KOPT-K1 (cell line): ENCODE results near the gene FBLN2.

Source experiments
- H3K27ac ChIP-seq: fragments of 200-600 bp; sonication (generic); 2 replicates; pipeline ENCODE4 v1.5.1; 2016; ENCODE audit warnings: antibody characterized with exemption, mild to moderate bottlenecking, low read depth, low read length; ENCODE audit not compliant: poor library complexity, severe bottlenecking
- H3K36me3 ChIP-seq: fragments of 200-600 bp; sonication (generic); 2 replicates; pipeline ENCODE4 v1.5.1; 2017; ENCODE audit warnings: antibody characterized with exemption, mild to moderate bottlenecking, low read length, moderate library complexity; ENCODE audit not compliant: insufficient read depth
- H3K9me3 ChIP-seq: fragments of 200-600 bp; sonication (generic); 2 replicates; pipeline ENCODE4 v1.5.1; 2017; ENCODE audit warnings: antibody characterized with exemption, low read length, mild to moderate bottlenecking; ENCODE audit not compliant: insufficient read depth, poor library complexity, severe bottlenecking

Gene FBLN2

GRCh38 chr3:13546667-13547171, 2.2 kb upstream of the FBLN2 start:
- H3K27ac ChIP-seq = peak overlapping the region; percentile 5
- peaks cover 10% of the 10 kb centered on the region for H3K9me3 ChIP-seq
- H3K36me3 ChIP-seq = no peaks in the 10 kb centered on the region

GRCh38 chr3:13547591-13548371, 1.1 kb upstream of the FBLN2 start:
- H3K9me3 ChIP-seq = no peaks in the 10 kb centered on the region
- no peak overlapping the region for H3K27ac ChIP-seq
- H3K36me3 ChIP-seq = no peaks in the 10 kb centered on the region

GRCh38 chr3:13549623-13550422, 898 bp downstream of the FBLN2 start:
- no peaks in the 10 kb centered on the region for H3K36me3 ChIP-seq
- H3K9me3 ChIP-seq = no peaks in the 10 kb centered on the region
- peak overlapping the region; percentile 55 for H3K27ac ChIP-seq

GRCh38 chr3:13550423-13550690, 1.4 kb downstream of the FBLN2 start:
- Histone ChIP-seq H3K9me3 (no peaks in the 10 kb centered on the region), H3K36me3 (no peaks in the 10 kb centered on the region), H3K27ac (peak overlapping the region; percentile 55)

- H3K9me3 ChIP-seq = no peaks in the 10 kb centered on the region
- no peaks in the 10 kb centered on the region for H3K36me3 ChIP-seq
- peak overlapping the region; percentile 55 for H3K27ac ChIP-seq
These were observed 2.0 kb downstream of the FBLN2 start for GRCh38 chr3:13550791-13551360.

- no peaks in the 10 kb centered on the region for H3K9me3 ChIP-seq
- H3K36me3 ChIP-seq = no peaks in the 10 kb centered on the region
- H3K27ac ChIP-seq = peak overlapping the region; percentile 59
These were observed 4.1 kb downstream of the FBLN2 start for GRCh38 chr3:13552857-13553652.

GRCh38 chr3:13553686-13554085, 4.8 kb downstream of the FBLN2 start:
- Histone ChIP-seq H3K27ac (peak overlapping the region; percentile 59), H3K9me3 (no peaks in the 10 kb centered on the region), H3K36me3 (no peaks in the 10 kb centered on the region)

- Histone ChIP-seq H3K9me3 (no peaks in the 10 kb centered on the region), H3K27ac (peak overlapping the region; percentile 96), H3K36me3 (no peaks in the 10 kb centered on the region)
These were observed 6.8 kb downstream of the FBLN2 start for GRCh38 chr3:13555753-13556152.

- Histone ChIP-seq H3K27ac (peak overlapping the region; percentile 96), H3K9me3 (no peaks in the 10 kb centered on the region), H3K36me3 (no peaks in the 10 kb centered on the region)
These were observed 7.3 kb downstream of the FBLN2 start for GRCh38 chr3:13556207-13556606.

- Histone ChIP-seq H3K27ac (peak overlapping the region; percentile 96), H3K9me3 (no peaks in the 10 kb centered on the region), H3K36me3 (no peaks in the 10 kb centered on the region)
These were observed 8.0 kb downstream of the FBLN2 start for GRCh38 chr3:13556917-13557316.

GRCh38 chr3:13557417-13557816, 8.5 kb downstream of the FBLN2 start:
- Histone ChIP-seq H3K27ac (peak overlapping the region; percentile 96), H3K9me3 (no peaks in the 10 kb centered on the region), H3K36me3 (no peaks in the 10 kb centered on the region)

- Histone ChIP-seq H3K27ac (peak overlapping the region; percentile 96), H3K9me3 (no peaks in the 10 kb centered on the region), H3K36me3 (no peaks in the 10 kb centered on the region)
These were observed 9.0 kb downstream of the FBLN2 start for GRCh38 chr3:13557926-13558325.

- no peaks in the 10 kb centered on the region for H3K9me3 ChIP-seq
- no peak overlapping the region for H3K27ac ChIP-seq
- H3K36me3 ChIP-seq = no peaks in the 10 kb centered on the region
These were observed 9.7 kb downstream of the FBLN2 start for GRCh38 chr3:13558651-13559050.

- no peaks in the 10 kb centered on the region for H3K36me3 ChIP-seq
- H3K27ac ChIP-seq = peak overlapping the region; percentile 49
- H3K9me3 ChIP-seq = no peaks in the 10 kb centered on the region
These were observed 11.0 kb downstream of the FBLN2 start for GRCh38 chr3:13559764-13560525.
